NCI-H748 (cell line): Measurements from ENCODE around the gene MED8.

Source experiments
- DNase-seq: peaks from one replicate; lab custom pipeline; 2025; ENCODE audit not compliant: unreplicated experiment; lab: John Stamatoyannopoulos, UW

The MED8 gene

DNA sequence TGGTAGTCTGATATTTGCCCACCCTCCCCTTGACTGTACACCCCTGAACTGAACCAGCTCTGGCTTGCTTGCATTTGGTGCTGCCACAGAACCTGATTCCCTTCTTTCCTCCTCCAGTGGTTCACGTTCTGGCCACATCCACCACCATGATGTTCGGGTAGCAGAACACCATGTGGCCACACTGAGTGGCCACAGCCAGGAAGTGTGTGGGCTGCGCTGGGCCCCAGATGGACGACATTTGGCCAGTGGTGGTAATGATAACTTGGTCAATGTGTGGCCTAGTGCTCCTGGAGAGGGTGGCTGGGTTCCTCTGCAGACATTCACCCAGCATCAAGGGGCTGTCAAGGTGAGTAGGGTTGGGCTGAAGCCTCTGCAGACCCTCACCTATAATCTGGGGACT is 29.0 kb downstream of the MED8 start:
- no peak for DNase-seq

DNA sequence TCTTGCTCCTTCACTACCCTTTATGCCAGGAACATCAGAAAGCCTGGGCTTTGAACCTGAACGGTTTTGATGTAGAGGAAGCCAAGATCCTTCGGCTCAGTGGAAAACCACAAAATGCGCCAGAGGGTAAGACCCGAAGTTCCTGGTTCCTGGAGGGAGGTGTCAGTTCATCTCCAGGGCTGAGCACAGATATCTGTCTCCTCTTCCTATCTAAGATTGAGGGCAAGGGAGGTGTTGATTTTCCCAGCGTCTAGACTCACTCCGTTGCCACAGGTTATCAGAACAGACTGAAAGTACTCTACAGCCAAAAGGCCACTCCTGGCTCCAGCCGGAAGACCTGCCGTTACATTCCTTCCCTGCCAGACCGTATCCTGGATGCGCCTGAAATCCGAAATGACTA is 29.9 kb downstream of the MED8 start:
- DNase-seq: no peak

DNA sequence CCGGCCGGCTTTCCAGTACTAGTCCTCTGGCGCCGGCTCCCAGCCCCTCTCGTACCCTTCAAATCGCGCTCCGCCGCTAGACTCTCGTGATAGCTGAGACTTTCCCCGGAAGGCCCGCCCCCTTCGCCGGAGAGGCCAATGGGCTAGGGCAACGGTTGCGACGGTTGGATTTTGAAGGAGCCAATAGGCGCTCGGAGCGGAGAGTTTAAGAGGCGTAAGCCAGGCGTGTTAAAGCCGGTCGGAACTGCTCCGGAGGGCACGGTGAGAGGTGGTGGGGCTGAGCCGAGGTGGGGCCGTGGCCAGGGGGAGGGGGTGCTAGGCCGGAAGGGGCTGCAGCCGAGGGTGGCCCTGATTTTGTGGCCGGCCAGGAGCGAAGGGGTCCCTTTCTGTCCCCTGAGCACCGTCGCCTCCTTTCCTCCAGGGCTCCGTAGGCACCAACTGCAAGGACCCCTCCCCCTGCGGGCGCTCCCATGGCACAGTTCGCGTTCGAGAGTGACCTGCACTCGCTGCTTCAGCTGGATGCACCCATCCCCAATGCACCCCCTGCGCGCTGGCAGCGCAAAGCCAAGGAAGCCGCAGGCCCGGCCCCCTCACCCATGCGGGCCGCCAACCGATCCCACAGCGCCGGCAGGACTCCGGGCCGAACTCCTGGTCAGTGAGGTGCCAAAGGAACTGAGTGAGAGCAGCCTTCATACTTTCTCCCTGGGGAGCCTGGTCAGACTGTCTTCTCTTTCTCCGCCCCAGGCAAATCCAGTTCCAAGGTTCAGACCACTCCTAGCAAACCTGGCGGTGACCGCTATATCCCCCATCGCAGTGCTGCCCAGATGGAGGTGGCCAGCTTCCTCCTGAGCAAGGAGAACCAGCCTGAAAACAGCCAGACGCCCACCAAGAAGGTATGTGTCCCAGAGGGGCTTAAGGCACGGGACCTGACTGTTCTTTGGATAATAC is 30.6 kb downstream of the MED8 start, which contains the start of gene CDC20:
TSS of gene CDC20 (plus strand) at position 236 of the 948 bp plus-strand sequence. CDS start at position 471, 235 bp downstream.
- peak; percentile 100 for DNase-seq

DNA sequence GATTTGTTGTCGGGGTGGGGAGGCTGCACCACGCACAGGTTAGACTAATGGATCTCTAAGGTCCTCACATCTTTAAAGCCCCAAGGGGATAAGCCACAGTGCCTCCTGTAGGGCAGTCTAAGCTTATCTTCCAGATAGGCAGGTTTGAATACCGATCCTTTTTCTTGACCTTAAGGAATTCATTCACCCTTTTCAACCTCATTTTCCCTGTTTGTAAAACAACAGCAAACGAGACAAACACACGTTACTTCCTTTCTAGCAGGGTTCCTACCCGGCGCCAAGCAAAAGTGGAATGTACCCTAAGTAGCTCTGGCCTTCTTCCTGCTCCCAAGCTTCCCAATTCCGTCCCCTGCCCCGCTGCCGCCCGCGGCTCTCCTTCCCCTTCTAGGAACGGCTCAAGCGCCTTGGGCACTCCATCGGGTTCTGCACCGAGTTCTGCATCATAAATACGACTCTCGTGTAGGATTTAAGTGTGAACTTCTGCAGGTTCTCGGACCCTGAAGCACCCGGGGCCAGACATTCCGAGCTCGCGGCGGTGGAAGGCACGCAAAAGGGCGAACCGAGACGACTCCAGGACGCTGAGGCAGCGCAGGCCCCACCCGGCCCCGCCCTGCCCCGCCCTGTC is 31.4 kb downstream of the MED8 start:
- DNase-seq: peak; percentile 94

DNA sequence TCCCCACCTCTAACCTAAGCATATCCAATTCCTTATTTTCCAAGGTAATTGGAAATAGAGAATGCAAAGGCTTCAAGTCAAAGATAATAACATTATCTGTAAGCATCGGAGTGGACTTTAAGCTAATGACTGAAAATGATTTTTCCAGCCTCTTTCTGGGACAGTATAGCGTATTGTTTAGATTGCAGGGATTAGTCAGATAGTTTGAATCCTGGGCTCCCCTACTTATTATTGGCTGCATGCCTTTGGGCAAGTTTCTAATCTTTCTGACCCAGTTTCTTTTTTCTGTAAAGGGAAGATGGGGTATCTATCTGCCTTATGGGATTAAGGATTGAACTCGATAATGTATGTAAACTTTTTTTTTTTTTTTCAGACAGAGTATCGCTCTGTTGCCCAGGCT is 32.3 kb downstream of the MED8 start:
- no peak for DNase-seq

DNA sequence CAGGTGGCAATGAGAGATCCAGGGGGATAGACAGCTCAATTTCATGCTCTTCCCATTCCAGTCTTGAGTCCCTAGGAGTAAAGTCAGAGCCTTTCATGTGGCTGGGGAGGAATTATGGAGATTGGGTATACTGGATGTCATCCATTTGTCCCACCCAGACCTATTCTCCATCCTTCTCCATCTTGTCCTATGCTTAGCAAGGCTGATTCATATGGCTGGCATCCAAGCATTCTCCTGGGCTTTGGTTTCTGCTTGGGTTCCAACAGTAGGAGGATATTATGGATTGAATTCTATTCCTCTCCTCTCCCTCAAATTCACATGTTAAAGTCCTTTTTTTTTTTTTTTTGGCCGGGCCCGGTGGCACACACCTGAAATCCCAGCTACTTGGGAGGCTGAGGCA is 34.7 kb downstream of the MED8 start:
- DNase-seq: no peak

DNA sequence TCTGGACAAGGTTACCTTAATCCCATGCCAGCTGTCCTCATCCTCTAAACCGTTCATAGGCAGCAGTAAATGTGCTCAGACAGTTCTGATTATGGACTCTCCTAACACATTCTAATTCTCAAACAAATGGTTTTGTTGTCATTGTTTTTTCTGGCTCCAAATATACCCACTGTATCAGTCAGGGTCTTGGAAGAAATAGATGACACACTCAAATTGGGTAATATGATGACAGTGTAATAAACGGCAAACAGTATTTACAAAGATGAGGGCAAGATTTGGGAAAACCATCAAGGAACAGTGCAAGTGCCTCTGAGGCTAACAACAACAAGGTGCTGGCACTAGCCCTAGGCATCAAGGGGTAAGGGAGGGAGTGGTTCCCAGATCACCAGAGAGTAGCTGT is 35.1 kb downstream of the MED8 start:
- no peak for DNase-seq

DNA sequence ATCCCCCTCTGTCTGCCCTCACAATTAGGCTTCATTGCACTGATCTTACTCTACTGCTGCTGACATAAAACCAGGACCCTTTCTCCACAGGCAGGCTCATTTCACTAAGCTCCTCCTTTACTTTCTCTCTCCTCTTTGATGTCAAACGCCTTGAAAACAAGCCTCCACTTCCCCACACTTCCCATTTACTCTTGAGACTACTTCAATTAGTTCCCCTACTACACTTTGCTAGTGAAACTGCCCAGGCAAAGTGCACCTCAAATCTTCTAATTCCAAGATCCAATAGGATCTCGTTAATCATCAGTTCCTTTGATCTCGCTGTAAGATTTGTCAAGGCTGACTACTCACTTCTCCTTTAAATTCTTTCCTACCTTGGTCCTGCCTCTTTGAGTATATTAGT is 36.7 kb downstream of the MED8 start:
- DNase-seq: no peak

DNA sequence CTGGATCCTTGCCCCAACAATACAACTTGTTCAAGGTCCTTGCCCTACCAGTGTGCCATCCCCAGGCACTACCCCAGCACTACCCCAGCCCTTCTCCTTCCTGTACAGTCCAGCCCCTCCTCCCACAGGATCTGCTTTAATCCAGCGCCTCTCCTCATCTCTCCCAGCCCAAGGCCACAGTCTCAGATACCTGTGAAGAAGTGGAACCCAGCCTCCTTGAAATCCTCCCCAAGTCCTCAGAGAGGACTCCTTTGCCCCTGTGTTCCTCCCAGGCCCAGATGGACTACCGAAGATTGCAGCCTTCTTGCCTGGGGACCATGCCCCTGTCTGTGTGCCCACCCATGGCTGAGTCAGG is 37.3 kb downstream of the MED8 start:
- DNase-seq: no peak

DNA sequence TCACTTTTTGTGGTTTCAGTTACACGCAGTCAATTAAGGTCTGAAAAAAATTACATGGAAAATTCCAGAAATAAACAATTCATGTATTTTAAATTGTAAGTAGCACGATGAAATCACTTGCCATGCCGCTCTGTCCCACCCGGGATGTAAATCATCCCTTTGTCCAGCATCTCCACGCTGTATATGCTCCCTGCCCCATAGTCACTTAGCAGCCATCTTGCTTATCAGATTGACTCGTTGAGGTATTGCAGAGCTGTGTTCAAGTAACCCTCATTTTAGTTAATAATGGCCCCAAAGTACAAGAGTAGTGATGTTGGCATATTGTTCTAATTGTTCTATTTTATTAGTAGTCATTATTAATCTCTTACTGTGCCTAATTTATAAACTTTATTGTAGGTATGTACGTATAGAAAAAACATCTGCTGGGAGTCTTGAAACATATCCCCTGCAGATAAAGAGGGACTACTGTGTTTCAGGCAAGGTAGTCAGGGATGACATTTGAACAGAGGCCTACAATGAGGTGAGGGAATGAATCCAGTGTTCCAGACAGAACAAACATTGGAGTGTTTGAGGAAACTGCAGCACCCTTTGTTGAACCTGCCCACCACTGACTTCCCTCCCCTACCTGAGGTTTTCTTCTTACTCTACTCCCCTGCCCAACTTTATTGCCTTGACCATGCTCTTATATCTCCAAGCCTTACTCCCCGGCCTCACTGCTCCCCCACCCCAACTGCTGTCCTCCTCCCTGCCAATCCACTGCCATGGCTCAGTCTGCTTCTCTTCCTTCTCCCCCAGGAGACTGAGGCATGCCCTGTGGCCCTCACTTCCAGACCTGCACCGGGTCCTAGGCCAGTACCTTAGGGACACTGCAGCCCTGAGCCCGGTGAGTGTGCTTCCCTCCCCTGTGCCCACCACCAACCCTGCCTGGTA is 37.9 kb downstream of the MED8 start:
- no peak for DNase-seq

DNA sequence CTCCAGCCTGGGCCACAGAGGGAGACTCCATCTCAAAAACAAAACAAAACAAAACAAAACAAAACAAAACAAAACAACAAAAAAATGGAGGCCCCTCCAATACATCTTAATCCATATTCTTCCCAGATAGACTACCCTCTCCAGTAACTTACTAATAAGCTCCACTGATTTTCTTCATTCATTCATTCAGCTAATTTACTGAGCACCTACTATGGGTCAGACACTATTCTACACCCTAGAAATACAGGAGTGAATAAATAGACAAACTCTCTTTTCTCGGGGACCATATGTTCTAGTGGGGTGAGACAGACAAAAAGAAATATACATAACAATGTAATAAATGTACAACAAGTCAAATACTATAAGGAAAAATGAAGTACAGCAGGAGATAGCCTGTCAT is 38.6 kb downstream of the MED8 start:
- no peak for DNase-seq

DNA sequence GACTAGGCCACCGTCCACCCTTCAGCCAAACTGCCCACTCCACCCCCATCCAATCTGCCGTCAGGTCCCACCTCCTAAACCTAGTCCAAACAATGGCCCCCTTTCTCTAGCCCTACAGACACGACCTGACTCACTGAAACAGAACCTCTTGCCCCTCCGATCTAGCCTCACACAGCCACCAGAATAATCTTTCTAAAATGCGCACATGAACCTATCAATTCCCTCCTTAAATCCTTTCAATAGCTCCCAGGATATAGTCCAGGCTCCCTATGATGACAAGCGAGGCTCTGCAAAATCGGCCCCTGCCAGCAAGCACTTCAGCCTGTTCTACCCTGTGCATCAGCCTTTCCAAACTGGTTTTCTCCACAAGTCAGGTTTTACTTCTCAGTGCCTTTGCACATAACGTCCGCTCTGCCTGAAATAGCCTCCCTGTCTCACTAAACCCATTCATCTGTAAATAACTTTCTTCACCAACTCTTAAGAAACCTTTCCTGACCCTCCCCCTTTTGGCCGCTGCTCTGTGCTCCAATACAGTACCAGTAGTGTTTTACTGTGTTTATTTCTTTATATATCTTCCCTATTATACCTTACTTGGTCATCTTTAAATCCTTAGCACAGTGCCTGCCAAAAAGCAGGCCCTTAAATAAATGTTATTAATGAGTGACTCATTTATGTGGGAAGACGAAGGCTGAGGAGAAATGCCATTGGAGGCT is 39.9 kb downstream of the MED8 start:
- no peak for DNase-seq

DNA sequence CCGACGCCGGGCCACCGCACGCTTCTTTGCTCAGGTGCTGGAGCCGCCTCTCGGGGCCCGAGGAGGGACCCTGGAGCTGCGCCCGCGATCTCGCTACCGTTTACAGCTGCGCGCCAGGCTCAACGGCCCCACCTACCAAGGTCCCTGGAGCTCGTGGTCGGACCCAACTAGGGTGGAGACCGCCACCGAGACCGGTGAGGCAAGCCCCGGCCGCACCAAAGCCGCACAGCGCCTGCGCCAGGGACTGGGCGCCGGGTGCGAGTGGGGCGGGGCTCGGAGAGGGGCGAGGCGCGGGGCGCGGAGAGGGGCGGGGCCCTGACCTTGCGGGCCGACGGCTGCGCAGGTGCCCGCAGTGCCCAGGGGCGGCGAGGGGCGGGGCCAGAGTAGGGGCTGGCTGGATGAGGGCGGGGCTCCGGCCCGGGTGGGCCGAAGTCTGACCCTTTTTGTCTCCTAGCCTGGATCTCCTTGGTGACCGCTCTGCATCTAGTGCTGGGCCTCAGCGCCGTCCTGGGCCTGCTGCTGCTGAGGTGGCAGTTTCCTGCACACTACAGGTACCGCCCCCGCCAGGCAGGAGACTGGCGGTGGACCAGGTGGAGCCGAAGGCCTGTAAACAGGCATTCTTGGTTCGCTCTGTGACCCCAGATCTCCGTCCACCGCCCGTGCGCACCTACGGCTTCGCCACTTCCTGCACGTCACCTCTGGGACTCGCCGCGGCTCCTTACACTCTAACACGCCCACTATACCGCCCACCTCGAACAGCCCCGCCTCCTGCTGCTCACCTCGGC is 40.6 kb downstream of the MED8 start:
- peak; percentile 100 for DNase-seq

DNA sequence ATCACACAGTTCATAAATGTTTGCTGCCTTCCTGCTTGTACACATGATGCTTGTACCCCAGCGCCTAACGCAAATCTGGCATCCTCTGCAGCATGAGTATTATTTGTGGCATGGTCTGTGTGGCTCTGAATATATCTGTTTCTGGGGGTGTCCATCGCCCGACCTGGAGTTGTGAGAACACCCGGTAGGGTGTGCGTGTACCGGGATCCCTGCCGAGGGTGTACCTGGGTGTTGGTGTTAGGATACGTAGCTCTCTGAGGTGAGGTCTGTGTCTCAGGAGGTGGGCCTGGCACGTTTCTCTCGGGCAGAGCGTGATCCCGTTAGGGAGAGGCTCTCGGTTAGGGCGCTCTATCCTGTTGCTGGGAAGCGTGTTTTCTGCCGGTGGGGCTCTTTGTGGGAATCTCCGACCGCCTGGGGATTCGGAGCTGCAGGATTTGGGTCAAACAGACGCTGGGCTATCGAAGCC is 41.2 kb downstream of the MED8 start:
- DNase-seq: peak; percentile 99

DNA sequence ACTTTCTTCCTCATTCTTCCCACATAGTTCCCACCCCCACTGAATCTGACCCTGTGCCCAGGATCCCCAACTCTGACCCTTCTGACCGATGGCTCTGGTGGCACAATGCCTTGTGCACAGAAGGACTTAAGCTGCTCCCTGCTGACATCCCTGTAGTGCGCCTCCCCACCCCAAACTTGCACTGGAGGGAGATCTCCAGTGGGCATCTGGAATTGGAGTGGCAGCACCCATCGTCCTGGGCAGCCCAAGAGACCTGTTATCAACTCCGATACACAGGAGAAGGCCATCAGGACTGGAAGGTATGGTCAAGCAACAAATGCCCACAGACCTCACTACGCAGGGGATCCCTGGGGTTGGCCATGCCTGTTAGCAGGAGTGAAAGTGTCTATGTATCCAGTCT is 43.0 kb downstream of the MED8 start:
- DNase-seq: no peak

DNA sequence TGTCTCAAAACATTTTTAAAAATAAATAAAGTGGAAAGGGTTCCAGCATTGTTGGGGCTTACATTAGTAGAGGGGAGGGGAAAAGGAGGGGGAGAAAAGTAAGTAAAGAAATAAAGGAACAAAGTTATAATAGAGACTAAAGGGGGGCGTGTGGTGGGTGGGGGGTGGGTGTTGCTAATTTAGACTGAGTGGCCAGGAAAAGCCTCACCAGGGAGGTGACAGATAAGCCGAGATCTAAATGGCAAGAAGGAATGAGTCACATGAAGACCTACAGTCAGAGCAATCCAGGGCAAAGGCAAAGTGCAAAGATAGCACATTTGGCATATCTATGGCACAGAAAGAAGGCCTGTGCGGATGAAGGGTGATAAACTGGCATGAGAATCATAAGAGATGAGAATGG is 44.5 kb downstream of the MED8 start:
- no peak for DNase-seq

DNA sequence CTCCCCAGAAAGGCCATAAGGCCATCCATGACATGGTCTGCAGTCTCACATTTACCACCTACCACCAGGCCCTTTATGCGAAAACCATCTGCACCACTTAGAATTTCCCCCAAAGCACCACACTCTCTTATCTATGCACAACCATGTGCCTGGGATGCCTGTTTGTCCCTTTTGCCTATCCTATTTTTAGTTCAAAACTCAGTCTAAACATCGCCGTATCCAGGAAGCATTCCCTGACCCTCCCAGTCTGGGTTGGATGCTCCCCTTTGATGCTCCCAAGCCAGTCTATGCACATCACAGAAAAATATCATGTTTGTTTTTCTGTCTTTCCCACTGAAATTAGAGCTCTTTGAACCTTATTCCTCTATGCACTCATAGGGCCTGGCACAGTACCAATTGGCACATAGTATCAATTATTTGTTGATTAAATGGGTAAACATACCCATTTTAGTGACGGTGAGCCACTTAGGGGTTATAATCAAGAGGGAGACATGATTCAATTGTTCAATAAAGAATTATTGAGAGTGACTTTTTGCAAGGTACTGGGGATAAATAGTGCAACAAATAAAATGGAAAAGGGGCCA is 45.2 kb downstream of the MED8 start:
- DNase-seq: no peak

DNA sequence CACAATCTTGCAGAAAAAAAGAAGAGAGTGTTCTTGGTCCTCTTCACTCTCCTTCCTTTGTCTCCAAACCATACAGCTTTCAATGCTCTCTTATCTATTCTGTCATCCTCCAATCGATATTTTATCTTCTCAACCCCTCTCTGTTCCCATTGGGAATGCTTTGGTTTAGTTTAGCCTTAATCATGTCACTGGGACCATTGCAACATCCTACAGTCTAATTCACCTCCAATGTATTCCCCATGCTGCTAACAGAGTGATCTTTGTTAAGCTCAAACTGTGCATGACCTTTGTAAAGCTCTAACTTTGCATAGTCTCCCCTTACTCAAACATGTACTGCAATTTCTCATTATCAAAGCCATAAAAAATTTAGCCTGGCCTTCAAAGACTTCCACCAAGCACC is 49.0 kb downstream of the MED8 start:
- DNase-seq: no peak

DNA sequence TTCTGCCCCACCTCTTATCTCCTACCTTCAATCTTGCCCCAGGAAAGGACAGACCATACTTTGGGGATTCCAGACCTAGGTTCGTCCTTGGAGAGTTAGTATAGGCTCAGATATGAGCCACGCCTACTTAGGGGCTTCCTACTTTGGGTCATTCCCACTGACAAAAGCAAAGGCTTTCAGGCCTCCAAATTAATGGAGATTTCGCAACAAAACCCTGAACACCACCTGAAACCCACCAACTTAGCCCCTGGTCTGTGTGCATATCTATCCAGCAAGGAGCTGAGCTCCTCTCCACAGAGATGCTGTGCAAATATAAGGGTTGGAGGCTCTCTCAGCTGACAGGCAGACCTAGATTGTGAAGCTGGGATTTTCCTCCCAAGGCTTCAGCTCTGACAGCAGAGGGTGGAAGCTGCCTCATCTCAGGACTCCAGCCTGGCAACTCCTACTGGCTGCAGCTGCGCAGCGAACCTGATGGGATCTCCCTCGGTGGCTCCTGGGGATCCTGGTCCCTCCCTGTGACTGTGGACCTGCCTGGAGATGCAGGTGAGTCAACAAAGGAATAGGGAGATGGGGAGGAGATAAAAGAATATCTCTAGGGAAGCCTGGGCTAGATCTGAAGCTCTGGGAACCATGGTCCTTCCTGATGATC is 49.9 kb downstream of the MED8 start:
- DNase-seq: no peak
